Pancreas (tissue), 10 donors: ENCODE measurements around the gene RGMB. TPM values are rescaled to one million over a fixed set of nuclear protein-coding genes. Genes with fewer than 3 reads are reported as not detected.

Experiments used
- ATAC-seq, 4 donors: fragments of 200-7000 bp; cut with Tn5 transposase; one replicate each; pipeline versions ENCODE4 v1.8.0 to v1.9.1; 2020; ENCODE audit warnings: mild to moderate bottlenecking in 4 of 4, moderate library complexity in 4 of 4
- DNase-seq, 6 donors: peaks; one replicate each; pipeline ENCODE4 v3.0.0-alpha.2; 2020
- FAIRE-seq: peaks from 2 replicates; lab custom pipeline; 2012; peaks lifted over from hg19 to GRCh38; lab: Jason Lieb, UNC
- H3K27ac ChIP-seq, 4 donors: fragments of 200-600 bp; sonication (generic); 1 replicate in 3 of 4; 2 replicates in 1 of 4; pipeline versions ENCODE4 v1.5.0 to v1.8.0; 2020
- H3K27me3 ChIP-seq, 4 donors: fragments of 200-600 bp; one replicate each; pipeline ENCODE4 v1.8.0; 2021
- H3K36me3 ChIP-seq, 3 donors: fragments of 200-600 bp; sonication (generic) in 1 of 3; one replicate each; pipeline versions ENCODE4 v1.5.0 to v1.8.0; 2020 to 2021
- H3K4me1 ChIP-seq, 3 donors: fragments of 200-600 bp; one replicate each; pipeline ENCODE4 v1.8.0; 2021
- H3K4me3 ChIP-seq, 4 donors: fragments of 200-600 bp; sonication (generic) in 2 of 4; one replicate each; pipeline versions ENCODE4 v1.5.0 to v1.8.0; 2020 to 2021
- H3K9me3 ChIP-seq, 4 donors: fragments of 200-600 bp; one replicate each; pipeline ENCODE4 v1.8.0; 2021
- WGBS, 2 donors: extraction: QIAGEN DNeasy Blood & Tissue Kit; methylation state at CpG; one replicate each; pipeline ENCODE4 v1.1.7; 2013; 5-methylcytosine and 5-hydroxymethylcytosine counted together
- intact Hi-C, 3 donors: fragments of 100-400 bp; cut with DNase I; formaldehyde crosslinking; loops; one replicate each; pipeline versions ENCODE4 v1.11.1 to v1.14.2; 2022
- polyA plus RNA-seq, 2 donors: library from polyadenylated mRNA; stranded (reverse); fragments of 200-250 nt; gene quantifications; one replicate each; pipeline ENCODE4 v1.2.3, GENCODE V29; 2013
- total RNA-seq, 6 donors: library from RNA; stranded (reverse); fragmentation: NEBNext Ultra II Directional in 4 of 6; extraction: Animal tissue kit (Norgen Biotek cat#: 25700) in 4 of 6; gene quantifications; one replicate each; pipeline versions ENCODE4 v1.2.1 to v1.2.4, GENCODE V29; 2021 to 2023
- TF ChIP-seq, protein P1 (sequence below), 4 donors: fragments of 200-600 bp; sonication (generic) in 3 of 4; IDR thresholded peaks; one replicate each; pipeline versions ENCODE4 v1.5.0 to v1.8.0; 2021; ENCODE audit warnings: antibody characterized with exemption in 4 of 4
- donor health status: healthy with polysubstance abuse.
- donor health status: DM: no; HTN: no; CAD: no; lungs with moderate emphysema.
- donor health status: DM: no; HTN: no; CAD: no.
- donor health status: control.
- donor health status: control.
- donor health status: Bipolar disorder and iron deficiency.
- donor health status: DM: yes; HTN: yes; CAD: no.
- donor health status: DM: no; HTN: no; CAD: no.
- donor health status: DM: no; HTN: no; CAD: no.
- donor health status: DM: yes; HTN: yes; CAD: no.

The RGMB gene
- total and polyA plus RNA-seq, 8 donors, result 2.7 to 15.3 (median 8.6) TPM

DNA sequence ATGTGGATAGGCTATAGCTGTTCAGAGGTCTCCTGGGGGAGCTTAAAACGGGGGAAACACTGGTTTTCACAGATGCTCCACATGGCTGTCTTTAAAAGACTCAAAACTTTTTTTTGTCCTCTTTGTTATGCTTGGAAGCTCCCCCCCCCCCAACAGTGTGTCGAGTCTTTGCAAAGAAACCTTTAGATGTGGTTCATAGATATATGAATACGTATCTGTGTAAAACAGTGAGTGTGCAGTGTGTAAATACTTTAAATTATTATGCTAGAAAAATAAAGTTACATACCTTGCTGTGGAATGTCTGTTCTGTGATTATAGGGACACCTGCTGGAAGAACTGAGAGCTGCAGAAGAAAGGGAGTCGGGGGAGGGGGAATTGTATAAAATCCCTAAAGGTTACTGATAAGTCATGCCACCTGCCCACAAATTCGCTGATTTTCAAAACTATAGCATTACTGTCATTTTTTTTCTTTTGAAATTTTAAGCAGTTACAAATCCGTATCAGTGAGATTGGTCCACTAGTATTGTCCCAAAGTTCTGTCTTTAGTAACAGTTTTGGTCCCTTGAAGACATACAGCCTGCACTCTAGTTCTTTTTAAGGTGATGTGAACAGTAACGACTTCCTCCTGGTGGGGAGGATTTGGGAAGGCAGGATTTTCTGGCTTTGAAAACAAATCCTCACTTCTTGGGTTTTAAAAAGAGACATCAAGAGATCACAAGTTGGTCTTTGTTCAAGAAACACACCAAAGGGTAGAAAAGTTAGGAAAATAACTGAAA is 22.9 kb downstream of the RGMB start:
- H3K27ac ChIP-seq, result no peak overlapping the region
- peaks cover 0 to 12% (median 8%) of the 10 kb centered on the region in 3 donors for H3K36me3 ChIP-seq
- ATAC-seq (peak; percentile 85 to 95 (median 90)), DNase-seq (peak in 3 of 6 donors; percentile 32 to 63 (median 33)), FAIRE-seq (peak; percentile 54)
- TF ChIP-seq, protein P1, sequence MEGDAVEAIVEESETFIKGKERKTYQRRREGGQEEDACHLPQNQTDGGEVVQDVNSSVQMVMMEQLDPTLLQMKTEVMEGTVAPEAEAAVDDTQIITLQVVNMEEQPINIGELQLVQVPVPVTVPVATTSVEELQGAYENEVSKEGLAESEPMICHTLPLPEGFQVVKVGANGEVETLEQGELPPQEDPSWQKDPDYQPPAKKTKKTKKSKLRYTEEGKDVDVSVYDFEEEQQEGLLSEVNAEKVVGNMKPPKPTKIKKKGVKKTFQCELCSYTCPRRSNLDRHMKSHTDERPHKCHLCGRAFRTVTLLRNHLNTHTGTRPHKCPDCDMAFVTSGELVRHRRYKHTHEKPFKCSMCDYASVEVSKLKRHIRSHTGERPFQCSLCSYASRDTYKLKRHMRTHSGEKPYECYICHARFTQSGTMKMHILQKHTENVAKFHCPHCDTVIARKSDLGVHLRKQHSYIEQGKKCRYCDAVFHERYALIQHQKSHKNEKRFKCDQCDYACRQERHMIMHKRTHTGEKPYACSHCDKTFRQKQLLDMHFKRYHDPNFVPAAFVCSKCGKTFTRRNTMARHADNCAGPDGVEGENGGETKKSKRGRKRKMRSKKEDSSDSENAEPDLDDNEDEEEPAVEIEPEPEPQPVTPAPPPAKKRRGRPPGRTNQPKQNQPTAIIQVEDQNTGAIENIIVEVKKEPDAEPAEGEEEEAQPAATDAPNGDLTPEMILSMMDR (IDR thresholded peaks at IDR 0.05), result peak; percentile 34 to 68 (median 63)
- H3K9me3 ChIP-seq, result no peaks in the 10 kb centered on the region
- H3K27me3 ChIP-seq, result no peaks in the 10 kb centered on the region
- H3K4me1 ChIP-seq, result peaks cover 0 to 5% (median 4%) of the 10 kb centered on the region in 3 donors
- WGBS, 2 donors, result 8 to 9% methylated on average over 7 of the region's 7 CpGs
- no peak overlapping the region for H3K4me3 ChIP-seq
- intact Hi-C loops, result no loop called here

DNA sequence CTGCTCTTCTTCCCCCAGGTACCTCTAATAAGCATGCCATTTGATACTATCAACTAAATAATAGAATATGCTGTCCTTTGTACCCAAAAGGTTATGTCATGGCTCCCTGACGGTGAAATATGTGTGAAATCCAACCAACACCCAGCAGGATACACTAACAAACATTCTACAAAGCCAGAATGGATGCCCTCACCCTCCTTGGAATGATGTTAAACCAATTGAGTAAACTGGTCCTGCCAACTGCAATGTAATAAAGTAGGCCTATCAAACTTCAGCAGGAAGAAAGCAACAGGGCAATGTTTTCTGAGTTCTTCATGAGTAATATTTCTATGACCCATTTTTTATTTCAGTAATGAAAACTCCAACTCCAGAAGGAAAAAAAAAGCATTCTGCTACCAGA is 24.9 kb downstream of the RGMB start:
- no peak overlapping the region for H3K27ac ChIP-seq
- H3K36me3 ChIP-seq, result peaks cover 0 to 8% (median 4%) of the 10 kb centered on the region in 3 donors
- 46 to 100% methylated on average over 1 of the region's 1 CpG for whole genome bisulfite sequencing, 2 donors
- peaks cover 0 to 5% (median 0%) of the 10 kb centered on the region in 3 donors for H3K4me1 ChIP-seq
- TF ChIP-seq, protein P1 (IDR thresholded peaks at IDR 0.05), result no peak
- ATAC-seq (no peak), FAIRE-seq (no peak), DNase-seq (no peak)
- no peaks in the 10 kb centered on the region for H3K27me3 ChIP-seq
- H3K4me3 ChIP-seq, result no peak overlapping the region
- H3K9me3 ChIP-seq, result no peaks in the 10 kb centered on the region
- intact Hi-C loops, result no loop called here

DNA sequence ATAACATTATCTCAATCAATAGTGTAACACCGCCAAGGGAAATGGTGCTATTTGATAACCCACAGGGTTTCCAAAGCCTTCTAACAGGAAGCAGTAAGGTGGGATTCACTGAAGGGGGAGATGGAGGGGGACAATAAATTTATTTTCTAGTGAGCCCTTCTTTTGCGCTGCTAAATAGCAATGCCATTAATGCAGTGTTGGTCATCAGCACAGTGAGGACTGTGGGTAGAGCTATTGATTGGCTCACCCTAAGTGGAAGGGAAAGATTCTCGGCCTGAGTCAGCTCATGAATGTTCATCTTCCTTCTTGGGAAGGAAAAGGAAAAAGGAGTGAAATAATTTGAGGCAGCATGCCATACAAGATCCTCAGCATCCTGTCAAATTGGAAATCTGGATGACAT is 25.4 kb downstream of the RGMB start:
- Histone ChIP-seq H3K27ac (no peak overlapping the region), H3K27me3 (no peaks in the 10 kb centered on the region), H3K9me3 (no peaks in the 10 kb centered on the region), H3K4me3 (no peak overlapping the region), H3K36me3 (peaks cover 0 to 3% (median 0%) of the 10 kb centered on the region in 3 donors), H3K4me1 (peaks cover 0 to 5% (median 0%) of the 10 kb centered on the region in 3 donors)
- FAIRE-seq (no peak), DNase-seq (no peak), ATAC-seq (no peak)
- TF ChIP-seq, protein P1 (IDR thresholded peaks at IDR 0.05), result no peak
- 75 to 76% methylated on average over 3 of the region's 3 CpGs for WGBS, 2 donors
- intact Hi-C loops, result no loop called here

DNA sequence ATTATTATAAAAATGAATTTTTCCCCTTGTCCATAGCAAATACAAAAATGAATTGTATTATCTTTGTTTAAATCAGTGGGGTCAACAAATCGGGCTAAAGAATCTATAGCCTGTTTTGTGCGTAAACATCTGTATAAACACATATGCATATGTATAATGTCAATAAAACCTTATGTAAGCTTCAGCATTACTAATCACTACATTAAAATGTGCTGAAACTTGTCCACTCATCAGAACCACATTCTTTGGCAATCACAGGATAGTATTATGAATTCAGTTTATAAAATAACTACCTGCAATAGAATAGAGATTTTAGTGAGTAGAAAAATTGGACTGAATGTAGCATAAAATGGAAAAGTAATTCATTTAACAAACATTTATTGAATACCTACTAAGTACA is 30.6 kb downstream of the RGMB start:
- 81 to 87% methylated on average over 2 of the region's 2 CpGs for WGBS, 2 donors
- Histone ChIP-seq H3K9me3 (no peaks in the 10 kb centered on the region), H3K27me3 (no peaks in the 10 kb centered on the region), H3K27ac (no peak overlapping the region), H3K4me1 (no peaks in the 10 kb centered on the region), H3K4me3 (no peak overlapping the region), H3K36me3 (no peaks in the 10 kb centered on the region)
- ATAC-seq (no peak), DNase-seq (no peak), FAIRE-seq (no peak)
- intact Hi-C loops, result no loop called here
- TF ChIP-seq, protein P1 (IDR thresholded peaks at IDR 0.05), result no peak

DNA sequence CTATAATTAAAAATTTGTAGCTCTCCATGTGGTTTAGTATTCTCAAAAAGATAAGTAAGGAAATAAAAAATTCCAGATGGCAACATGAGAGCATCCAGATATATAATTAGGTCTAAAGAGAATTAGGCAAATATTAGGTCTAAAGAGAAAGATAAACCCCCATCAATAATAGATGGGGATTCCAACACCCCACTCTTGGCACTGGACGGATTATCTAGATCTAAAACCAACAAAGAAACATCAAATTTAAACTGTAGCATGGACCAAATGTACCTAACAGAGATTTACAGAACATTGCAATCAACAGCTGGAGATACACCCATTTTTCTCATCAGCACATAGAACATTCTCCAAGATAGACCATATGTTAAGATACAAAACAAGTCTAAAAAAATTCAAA is 31.6 kb downstream of the RGMB start:
- Histone ChIP-seq H3K9me3 (no peaks in the 10 kb centered on the region), H3K27ac (no peak overlapping the region), H3K4me3 (no peak overlapping the region), H3K27me3 (no peaks in the 10 kb centered on the region), H3K4me1 (no peaks in the 10 kb centered on the region), H3K36me3 (no peaks in the 10 kb centered on the region)
- TF ChIP-seq, protein P1 (IDR thresholded peaks at IDR 0.05), result no peak
- WGBS, 2 donors, result 3 to 15% methylated on average over 1 of the region's 1 CpG
- FAIRE-seq (no peak), DNase-seq (no peak), ATAC-seq (no peak)
- intact Hi-C loops, result no loop called here
